VCaP (cell line): ENCODE measurements around the gene ADCY10.
"Not testable (repeated sequence)": the region's sequence is repeated elsewhere in the genome, so short reads cannot be mapped to it uniquely, and the experiment has no call there.

Source experiments
- H3K27ac ChIP-seq: fragments of 450-650 bp; 2 replicates; pipeline ENCODE4 v1.5.1; 2017
- TF ChIP-seq, protein P1 (sequence below): fragments of 450-650 bp; conservative IDR thresholded peaks from 2 replicates; pipeline ENCODE4 v1.5.1; 2017; ENCODE audit warnings: mild to moderate bottlenecking, moderate library complexity

Gene ADCY10

DNA sequence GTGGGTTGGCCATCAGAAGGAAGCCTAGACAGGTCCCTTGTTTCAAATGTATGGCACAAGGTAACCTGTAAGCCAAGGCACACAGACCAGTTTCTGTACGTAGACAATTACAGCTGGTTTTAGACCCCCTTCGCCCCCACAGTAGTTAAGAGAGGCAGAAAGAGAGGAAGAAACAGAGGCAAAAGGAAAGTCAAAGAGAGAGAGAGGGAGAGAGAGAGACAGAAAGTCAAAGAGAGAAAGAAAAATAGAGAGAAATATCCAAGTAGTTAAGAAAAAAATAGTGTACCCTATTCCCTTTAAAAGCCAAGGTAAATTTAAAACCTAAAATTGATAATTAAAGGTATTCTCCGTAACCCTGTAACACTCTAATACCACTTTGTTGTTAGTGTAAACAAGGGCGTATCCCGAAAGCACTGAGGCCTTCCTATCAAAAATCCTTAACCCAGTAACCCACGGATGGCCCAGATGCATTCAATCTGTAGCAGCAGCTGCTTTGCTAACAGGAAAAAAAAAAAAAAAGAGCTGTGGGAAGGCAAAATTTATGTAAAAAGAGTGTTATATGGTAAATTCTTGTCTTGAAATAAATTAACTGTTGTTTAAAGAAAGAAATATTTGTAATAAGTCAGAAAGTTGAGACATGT, 49.4 kb downstream of the ADCY10 start:
- no peak overlapping the region for H3K27ac ChIP-seq
- TF ChIP-seq, protein P1, sequence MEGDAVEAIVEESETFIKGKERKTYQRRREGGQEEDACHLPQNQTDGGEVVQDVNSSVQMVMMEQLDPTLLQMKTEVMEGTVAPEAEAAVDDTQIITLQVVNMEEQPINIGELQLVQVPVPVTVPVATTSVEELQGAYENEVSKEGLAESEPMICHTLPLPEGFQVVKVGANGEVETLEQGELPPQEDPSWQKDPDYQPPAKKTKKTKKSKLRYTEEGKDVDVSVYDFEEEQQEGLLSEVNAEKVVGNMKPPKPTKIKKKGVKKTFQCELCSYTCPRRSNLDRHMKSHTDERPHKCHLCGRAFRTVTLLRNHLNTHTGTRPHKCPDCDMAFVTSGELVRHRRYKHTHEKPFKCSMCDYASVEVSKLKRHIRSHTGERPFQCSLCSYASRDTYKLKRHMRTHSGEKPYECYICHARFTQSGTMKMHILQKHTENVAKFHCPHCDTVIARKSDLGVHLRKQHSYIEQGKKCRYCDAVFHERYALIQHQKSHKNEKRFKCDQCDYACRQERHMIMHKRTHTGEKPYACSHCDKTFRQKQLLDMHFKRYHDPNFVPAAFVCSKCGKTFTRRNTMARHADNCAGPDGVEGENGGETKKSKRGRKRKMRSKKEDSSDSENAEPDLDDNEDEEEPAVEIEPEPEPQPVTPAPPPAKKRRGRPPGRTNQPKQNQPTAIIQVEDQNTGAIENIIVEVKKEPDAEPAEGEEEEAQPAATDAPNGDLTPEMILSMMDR, result no peak

DNA sequence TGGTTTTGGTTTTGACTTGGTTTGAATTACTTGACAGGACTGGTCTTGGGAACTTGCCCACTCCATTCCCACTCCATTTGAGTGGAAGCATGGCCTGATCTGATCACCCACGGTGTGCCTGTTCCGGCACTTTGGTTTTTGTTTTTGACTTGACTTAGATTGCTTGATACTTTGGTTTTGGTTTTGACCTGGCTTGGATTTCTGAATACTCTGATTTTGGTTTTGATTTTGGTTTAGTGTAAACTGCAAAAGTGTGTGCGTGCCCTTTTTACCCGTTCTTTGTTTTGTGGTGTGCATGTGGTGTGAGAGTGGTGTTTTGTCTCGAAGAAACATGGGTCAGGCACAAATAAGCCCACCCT, 50.0 kb downstream of the ADCY10 start:
- TF ChIP-seq, protein P1, result no peak
- no peak overlapping the region for H3K27ac ChIP-seq

DNA sequence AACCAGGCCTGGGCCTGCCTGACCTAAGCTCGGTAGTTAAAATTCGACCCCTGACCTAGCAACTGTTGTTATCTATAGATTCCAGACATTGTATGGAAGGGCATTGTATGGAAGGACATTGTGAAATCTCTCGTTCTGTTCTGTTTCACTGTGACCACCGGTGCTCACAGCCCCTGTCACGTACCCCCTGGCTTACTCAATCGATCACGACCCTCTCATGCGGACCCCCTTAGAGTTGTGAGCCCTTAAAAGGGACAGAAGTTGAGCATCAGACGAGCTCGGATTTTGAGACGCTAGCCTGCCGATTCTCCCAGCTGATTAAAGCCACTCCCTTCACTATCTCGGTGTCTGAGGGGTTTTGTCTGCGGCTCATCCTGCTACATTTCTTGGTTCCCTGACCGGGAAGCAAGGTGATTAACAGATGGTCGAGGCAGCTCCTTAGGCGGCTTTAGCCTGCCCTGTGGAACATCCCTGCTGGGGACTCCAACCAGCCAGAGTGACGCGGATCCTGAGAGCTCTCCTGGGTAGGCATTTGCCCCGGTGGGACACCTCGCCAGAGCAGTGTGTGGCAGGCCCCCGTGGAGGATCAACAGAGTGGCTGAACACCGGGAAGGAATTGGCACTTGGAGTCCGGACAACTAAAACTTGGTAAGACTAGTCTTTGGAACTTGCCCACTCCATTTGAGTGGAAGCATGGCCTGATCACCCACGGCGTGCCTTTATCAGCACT, 50.6 kb downstream of the ADCY10 start:
- not testable (repeated sequence) for H3K27ac ChIP-seq

DNA sequence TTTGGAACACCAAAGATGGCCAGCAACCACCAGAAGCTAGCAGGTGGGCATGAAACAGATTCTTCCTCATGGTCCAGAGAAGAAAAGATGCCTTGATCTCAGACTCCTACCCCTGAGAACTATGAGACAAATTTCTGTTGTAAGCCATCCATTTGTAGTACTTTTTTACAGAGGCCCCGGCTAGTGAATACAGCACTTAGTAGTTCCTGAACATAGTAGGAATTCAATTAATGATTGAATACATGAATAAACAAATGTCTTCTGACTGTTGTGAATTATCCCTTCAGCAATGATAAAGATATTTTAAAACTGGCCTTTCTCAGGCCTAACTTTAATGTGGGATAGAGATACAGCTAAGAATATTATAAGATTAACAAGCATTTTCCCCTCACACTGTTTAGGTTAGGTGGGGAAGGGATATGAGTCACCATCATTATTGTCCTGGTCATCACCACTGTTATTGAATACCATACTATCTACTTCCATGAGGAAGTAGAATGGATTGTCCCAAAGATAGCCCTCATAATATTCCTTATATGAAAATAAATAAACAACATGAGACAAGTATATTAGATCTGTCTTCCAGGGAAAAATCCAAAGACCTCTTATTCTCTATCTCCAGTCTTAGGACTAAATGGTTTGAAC, 51.4 kb downstream of the ADCY10 start:
- no peak overlapping the region for H3K27ac ChIP-seq

DNA sequence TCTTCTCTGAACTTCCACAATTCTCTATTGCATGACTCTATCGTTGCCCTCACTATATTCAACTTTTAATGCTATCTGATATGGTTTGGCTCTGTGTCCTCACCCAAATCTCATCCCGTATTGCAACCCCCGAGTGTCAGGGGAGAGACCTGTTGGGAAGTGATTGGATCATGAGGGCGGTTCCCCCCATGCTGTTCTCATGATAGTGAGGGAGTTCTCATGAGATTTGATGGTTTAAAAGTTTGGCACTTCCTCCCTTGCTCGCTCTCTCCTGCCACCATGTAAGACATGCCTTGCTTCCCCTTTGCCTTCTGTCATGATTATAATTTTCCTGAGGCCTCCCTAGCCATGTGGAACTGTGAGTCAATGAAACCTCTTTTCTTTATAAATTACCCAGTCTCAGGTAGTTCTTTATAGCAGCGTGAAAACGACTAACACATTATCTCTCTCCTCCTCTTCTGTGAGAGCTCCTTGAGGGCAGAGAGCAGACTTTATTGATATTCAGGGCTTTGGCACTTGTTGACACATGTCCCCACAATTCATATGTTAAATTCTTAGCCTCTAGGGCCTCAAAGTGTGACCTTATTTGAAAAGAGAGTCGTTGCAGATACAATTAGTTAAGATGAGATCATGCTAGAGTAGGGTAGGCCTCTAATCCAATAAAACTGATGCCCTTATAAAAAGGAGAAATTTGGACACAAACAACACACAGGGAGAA, 52.1 kb downstream of the ADCY10 start:
- H3K27ac ChIP-seq, result no peak overlapping the region
- TF ChIP-seq, protein P1, result no peak

More for the DNA sequence above, 51.4 kb downstream of the ADCY10 start:
- TF ChIP-seq, protein P1, result no peak

DNA sequence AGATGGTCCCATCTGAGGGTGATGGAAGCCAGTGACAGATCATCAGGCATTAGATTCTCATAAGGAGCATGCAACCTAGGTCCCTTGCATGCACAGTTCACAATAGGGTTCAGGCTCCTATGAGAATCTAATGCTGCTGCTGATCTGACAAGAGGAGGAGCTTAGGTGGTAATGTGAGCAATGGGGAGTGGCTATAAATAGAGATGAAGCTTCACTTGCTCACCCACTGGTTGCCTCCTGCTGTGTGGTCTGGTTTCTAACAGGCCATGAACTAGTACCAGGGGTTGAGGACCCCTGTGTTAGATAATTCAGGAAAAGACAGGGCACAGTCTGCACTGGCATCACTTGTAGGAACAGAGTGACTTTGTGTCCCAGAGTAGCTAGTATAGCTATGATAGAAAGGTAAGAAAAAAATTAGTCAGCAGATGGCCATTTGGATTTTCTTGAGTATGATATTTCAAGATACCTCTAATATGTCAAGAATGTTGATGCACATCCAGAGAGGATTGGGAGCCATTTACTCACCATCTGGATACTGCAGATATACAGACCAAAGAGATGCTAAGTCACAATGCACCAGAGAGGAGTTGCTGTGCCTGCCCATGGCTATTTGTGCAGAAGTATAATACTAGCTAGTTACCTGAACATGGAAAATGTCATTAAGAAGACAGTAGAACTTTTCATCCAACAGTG, 53.6 kb downstream of the ADCY10 start:
- H3K27ac ChIP-seq, result no peak overlapping the region
- TF ChIP-seq, protein P1, result no peak

DNA sequence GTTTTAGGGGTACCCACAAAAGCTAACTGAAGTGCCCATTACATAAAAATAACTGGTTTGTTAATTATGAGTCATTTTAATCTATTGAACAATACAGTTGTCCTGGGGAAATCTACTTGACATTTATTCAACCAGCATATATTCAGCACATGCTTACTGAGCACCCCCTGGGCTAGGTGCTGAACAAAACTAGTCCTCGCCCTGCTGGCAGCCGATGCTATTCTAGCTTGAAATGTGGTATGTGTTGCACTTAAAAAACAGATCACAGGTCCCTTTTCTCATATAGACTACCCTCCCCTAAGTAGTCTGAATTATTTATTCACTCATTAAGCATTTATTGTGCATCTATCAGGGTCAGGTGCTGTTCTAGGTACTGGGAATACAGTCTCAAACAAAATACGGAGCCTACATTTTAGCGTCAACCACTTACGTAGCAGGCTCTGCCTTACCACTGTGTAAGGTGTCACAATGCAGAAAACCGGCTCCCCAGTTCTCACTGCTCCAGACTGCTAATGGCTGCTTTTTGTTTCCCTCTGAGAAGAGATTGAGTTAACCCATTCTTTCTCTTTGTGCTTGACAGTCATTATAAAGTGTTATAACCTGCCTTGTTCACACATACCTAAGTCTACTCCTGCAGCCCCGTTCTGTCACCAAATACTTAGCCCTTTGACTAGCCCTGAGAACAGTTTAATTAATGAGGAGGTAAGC, 57.1 kb downstream of the ADCY10 start:
- no peak overlapping the region for H3K27ac ChIP-seq
- TF ChIP-seq, protein P1, result no peak
